ENCODE results near the gene HGFAC.

Gene HGFAC

DNA sequence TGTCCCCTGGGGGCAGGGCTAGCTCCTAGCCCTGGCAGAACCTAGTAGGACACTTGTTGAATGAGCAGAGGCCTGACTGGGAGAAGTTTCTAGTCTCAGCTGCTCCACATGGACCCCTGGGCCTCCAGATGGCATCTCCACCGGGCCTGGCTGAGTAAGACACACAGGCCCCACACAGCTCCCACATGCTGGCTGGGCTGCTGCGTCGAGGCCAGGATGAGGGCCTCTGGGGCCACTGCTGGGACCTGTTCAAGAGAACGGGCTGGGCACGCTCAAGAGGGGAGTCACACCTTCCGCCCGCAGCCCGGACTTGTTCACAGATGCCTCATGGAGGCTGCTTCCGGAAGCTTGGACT lies 4.2 kb upstream of the HGFAC start:
- DNase-seq (ENCODE audit: low read depth), result no peak
- H3K4me3 ChIP-seq (ENCODE audit: low read depth, low read length), result no peak overlapping the region
- TF ChIP-seq, protein P1, sequence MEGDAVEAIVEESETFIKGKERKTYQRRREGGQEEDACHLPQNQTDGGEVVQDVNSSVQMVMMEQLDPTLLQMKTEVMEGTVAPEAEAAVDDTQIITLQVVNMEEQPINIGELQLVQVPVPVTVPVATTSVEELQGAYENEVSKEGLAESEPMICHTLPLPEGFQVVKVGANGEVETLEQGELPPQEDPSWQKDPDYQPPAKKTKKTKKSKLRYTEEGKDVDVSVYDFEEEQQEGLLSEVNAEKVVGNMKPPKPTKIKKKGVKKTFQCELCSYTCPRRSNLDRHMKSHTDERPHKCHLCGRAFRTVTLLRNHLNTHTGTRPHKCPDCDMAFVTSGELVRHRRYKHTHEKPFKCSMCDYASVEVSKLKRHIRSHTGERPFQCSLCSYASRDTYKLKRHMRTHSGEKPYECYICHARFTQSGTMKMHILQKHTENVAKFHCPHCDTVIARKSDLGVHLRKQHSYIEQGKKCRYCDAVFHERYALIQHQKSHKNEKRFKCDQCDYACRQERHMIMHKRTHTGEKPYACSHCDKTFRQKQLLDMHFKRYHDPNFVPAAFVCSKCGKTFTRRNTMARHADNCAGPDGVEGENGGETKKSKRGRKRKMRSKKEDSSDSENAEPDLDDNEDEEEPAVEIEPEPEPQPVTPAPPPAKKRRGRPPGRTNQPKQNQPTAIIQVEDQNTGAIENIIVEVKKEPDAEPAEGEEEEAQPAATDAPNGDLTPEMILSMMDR (IDR thresholded peaks at IDR 0.05; ENCODE audit: low read depth, low read length, missing control alignments), result no peak

DNA sequence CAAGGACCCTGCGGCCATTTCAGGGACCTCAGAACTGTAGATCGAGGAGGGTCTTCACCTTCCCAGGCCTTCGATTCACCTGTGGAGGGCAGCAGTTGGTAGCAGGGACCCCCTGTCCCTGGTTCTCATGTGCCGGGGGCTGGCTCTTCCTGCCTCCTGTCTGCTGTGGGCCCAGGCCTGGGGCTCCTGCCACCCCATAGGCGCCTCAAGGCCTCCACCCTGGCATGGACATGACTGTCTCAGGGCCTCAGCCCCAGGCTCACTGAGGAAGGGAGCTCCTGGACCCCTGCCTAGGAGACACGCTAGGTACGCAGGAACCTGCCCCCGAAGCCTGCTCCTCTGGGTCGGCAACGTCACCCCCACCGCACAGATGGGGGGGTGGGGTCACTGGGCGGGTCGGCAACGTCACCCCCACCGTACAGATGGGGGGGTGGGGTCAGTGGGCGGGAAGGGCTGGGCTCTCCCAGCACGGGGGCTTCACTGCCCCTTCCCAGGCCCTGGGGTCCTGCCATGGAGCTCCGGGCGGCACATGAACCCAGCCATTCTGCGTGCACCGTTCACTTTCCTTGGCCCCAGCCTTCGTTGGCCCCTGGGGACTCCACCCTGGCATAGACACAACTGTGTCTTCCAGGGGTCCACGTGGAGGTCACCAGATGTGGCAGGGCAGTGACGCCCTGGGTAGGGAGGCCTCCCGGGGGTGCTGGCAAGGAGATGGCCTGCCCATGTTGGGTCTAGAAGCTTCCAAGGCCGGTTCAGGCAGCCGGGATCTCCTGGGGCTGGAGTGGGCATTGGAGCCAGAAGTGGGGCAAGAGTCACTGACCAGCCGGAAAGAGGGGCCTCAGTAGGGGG lies 3.5 kb upstream of the HGFAC start:
- no peak overlapping the region for H3K4me3 ChIP-seq (ENCODE audit: low read depth, low read length)
- TF ChIP-seq, protein P1 (IDR thresholded peaks at IDR 0.05; ENCODE audit: low read depth, low read length, missing control alignments), result no peak
- no peak for DNase-seq (ENCODE audit: low read depth)

DNA sequence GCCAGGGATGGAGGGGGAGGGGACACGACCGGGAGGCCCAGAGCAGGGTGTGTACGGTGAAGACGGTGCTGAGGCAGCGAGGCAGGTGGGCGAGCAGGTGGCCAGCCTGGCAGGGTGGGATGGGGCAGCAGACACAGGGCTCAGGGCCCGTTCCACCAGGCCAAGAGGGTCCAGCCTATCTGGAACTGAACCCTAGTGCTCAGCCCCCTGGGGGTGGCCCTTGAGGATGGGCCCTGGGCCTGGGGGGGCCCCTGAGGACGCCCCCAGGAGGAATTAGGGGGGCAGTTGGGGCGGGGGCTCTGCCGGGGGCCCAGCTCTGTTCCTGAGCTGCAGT lies 3.0 kb upstream of the HGFAC start:
- H3K4me3 ChIP-seq (ENCODE audit: low read depth, low read length), result no peak overlapping the region
- no peak for DNase-seq (ENCODE audit: low read depth)
- TF ChIP-seq, protein P1 (IDR thresholded peaks at IDR 0.05; ENCODE audit: low read depth, low read length, missing control alignments), result no peak

DNA sequence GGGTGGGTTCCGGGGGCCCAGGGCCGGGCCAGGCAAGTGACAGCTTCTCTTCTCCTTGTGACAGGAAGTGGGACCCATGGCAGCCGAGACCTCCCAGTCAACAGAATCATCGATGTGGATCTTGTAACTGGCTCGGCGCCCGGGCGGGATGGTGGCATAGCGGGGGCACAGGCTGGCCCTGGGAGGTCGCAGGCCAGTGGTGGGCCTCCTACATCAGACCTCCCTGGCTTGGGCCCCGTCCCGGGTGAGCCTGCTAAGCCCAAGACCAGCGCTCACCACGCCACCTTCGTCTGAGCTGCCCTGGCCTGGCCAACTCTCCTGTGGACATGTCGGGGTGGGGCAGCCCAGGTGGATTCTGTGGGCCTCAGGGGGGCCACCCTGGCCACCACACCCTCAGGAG lies 2.4 kb upstream of the HGFAC start:
- DNase-seq (ENCODE audit: low read depth), result no peak
- H3K4me3 ChIP-seq (ENCODE audit: low read depth, low read length), result no peak overlapping the region
- TF ChIP-seq, protein P1 (IDR thresholded peaks at IDR 0.05; ENCODE audit: low read depth, low read length, missing control alignments), result no peak

DNA sequence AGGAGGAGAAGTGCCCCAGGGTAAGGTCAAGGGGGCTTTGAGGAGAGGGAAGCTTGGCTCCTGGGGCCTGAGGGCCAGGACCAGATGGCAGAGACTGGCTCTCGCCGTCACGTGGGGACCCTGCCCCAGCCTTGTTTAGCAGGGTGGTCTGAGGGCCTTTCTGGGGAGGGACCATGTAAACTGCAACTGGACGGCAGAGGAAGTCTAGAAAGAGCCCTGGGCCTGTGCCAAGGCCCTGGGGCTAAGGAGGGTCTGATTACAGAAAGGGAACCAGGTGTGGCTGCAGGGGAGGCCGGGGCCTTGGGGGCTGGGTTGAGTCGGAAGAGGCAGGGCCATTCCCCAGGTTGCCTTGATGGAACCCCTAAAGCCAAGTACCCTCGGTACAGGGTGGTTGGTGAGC lies 1.8 kb upstream of the HGFAC start:
- no peak for DNase-seq (ENCODE audit: low read depth)
- no peak overlapping the region for H3K4me3 ChIP-seq (ENCODE audit: low read depth, low read length)
- TF ChIP-seq, protein P1 (IDR thresholded peaks at IDR 0.05; ENCODE audit: low read depth, low read length, missing control alignments), result no peak

DNA sequence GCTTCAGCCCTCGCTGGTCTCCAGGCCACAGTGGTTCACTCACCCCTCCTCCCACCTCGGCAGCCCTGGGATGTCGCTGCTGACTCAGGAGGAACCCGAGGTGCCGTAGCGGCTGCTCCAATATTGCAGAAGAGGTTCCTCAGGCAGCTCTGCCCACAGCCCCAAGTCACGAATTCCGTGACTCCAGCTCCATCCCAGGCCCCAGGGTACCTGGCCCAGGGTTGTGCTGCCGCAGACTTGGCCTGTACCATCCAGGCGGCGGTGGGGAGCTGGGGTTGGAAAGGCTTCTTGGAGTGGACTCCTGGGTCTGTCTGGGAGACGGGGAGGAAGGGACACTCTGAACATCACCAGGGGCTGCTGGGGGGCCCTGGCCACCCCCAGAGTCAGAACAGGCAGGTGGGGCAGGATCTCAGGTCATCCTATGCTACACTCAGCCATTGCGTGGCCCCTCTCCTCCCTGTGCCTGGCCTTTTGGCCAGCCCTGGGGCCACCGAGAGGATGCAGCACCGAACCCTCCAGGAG lies 728 bp upstream of the HGFAC start:
- no peak for DNase-seq (ENCODE audit: low read depth)
- no peak overlapping the region for H3K4me3 ChIP-seq (ENCODE audit: low read depth, low read length)
- TF ChIP-seq, protein P1 (IDR thresholded peaks at IDR 0.05; ENCODE audit: low read depth, low read length, missing control alignments), result no peak

DNA sequence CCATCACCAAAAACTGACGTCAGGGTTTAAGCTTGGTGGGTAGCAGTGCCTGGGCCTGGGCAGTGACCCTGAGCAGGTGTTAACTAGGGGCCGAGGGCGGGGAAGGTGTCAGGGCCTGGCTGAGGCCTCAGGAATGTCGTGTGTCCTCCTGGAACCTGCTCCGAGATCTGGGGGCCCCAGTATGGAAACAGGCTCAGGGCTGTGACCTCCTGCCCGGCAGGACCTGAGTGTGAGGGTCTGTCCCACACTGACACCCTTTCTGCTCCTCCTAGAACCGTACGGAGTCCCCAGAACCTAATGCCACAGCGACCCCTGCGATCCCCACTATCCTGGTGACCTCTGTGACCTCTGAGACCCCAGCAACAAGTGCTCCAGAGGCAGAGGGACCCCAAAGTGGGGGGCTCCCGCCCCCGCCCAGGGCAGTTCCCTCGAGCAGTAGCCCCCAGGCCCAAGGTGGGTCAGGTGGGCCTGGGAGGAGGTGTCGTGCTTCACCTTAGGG lies 741 bp downstream of the HGFAC start:
- TF ChIP-seq, protein P1 (IDR thresholded peaks at IDR 0.05; ENCODE audit: low read depth, low read length, missing control alignments), result no peak
- DNase-seq (ENCODE audit: low read depth), result no peak
- H3K4me3 ChIP-seq (ENCODE audit: low read depth, low read length), result no peak overlapping the region
